HG03558 (cell line): Measurements from ENCODE around the gene INPP4A.

Source experiments
- ATAC-seq: cut with Tn5 transposase; IDR thresholded peaks from one replicate; pipeline ENCODE4 v1.9.1; 2021; ENCODE audit warnings: moderate number of reproducible peaks; ENCODE audit not compliant: unreplicated experiment; ENCODE audit errors: extremely low read depth

INPP4A gene

GRCh38 chr2:98472961-98473746 is 28.5 kb downstream of the INPP4A start:
- no peak for ATAC-seq

- peak; percentile 32 for ATAC-seq
Measured at GRCh38 chr2:98473995-98474780, 29.5 kb downstream of the INPP4A start.

- no peak for ATAC-seq
Measured at GRCh38 chr2:98474979-98475632, 30.4 kb downstream of the INPP4A start.

GRCh38 chr2:98476192-98476868 is 31.7 kb downstream of the INPP4A start:
- ATAC-seq: no peak

- ATAC-seq: no peak
Measured at GRCh38 chr2:98477036-98477435, 32.4 kb downstream of the INPP4A start.

GRCh38 chr2:98477506-98477905 is 32.8 kb downstream of the INPP4A start:
- ATAC-seq: no peak

DNA sequence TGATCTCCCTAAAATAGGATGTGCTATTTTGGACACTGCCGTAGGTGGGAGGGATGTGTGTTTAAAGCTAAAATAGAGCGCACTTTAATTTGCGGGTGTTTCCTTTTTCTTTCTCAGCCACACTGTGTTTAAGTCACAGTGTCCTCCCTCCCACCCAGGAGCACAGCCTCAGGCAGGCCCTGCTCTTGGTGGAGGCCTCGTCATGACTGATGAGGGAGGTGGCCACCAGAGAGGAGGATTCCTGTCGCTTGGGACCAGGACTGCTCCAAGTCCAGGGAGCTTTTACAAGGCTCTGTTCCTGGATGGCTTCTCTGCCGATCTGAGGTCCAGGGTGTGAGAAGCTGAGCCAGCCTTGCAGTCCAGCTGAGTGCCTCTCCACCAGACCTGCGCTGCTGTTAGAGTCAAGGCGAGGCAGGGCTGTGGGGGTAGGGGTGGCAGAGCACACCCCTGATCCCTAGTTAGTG is 33.5 kb downstream of the INPP4A start:
- no peak for ATAC-seq

- no peak for ATAC-seq
Measured at GRCh38 chr2:98478907-98479306, 34.2 kb downstream of the INPP4A start.

GRCh38 chr2:98479371-98479770 is 34.7 kb downstream of the INPP4A start:
- no peak for ATAC-seq

DNA sequence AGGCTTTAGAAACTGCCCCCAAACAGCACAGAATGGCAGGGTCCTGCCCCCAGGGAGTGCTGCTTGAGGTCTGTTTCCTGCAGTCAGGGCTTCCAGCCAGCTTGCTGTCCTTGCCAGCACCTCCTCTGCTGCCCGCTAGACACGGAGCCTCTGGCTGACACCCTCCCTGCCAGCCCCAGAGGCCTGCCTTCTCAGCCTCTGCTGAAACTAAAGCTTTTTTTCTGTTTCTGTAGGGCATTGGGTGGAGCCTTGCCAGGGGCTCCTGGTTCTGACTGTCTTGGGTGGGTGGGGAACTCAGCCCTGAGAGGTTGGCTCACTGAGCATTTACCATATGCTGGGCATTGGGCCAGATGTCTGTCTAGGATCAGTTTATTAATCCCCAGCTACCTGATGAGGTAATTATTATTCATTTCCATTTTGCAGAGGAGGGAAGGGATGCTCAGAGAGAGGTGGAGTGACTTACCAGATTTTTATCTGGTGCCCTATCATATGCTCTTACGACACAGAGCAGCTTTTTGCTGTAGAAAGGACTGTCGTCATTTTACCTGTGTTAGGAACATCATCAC is 35.4 kb downstream of the INPP4A start:
- no peak for ATAC-seq

GRCh38 chr2:98480598-98480997 is 35.9 kb downstream of the INPP4A start:
- no peak for ATAC-seq

DNA sequence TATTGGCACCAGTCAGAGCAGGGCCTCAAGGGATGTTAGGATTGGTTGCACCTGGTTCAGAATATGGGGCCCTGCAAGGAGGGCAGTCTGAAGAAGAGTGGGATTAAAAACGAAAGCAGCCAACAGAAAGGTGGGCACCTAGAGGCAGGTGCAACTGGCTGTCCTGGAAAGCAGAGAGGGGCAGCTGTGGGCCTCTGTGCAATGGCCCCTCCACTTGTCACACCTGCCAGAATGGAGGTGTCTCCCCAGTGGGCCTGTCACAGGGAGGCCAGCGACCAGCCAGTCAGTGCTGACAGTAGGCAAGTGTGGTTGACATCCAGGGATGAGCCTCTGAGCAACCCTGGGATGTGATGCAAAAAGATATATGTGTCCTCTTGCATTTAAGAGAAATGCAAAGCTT is 37.7 kb downstream of the INPP4A start:
- ATAC-seq: no peak

DNA sequence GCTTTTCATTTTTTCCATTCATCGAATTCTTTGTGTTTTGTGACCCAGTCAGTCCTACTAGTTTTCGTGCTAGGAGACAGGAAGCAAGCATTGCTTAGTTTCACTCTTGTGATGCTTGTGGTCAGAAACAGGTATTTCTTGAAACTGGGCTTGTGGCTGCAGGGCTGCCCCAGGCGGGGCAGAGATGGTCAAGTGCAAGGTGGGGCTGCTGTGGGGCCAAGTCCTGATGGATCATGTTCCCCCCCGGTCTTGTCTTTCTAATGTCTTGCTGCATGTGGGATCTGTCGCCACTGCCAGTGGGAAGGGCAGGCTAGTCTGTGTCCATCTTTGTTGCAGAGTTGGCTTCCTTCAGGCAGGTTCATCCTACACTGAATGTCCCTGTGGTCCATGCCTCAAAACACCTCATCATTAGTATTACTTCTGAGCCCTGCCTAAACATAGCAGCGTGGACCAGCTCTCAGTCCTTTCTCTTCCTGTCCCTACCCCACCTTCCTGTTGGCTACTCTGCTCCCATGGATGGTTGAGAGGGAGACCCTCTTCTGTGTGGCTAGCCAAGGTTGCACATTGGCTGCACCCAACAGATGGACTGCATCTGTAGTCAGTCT is 38.7 kb downstream of the INPP4A start:
- peak; percentile 60 for ATAC-seq

DNA sequence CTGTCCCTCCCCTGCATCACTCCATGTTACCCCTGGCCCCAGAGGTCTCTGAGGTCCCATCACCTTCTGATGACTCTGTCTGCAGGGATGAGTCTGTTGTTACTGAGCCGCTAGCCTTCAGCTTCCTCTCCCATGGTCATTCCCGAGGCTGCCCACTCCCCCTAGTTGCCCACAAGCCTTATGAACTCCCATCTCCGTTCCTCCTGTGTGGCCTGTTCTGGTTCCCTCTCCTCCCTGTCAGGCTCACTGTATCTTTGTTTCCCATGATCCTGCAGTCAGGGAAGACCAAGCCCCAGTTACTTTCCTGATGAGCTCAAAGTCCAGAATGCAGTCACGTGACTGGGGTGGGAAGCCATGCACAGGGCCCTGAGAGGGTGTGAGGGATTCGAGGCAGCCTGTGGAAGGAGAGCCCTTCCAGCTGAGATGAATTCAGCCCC is 39.5 kb downstream of the INPP4A start:
- ATAC-seq: no peak

DNA sequence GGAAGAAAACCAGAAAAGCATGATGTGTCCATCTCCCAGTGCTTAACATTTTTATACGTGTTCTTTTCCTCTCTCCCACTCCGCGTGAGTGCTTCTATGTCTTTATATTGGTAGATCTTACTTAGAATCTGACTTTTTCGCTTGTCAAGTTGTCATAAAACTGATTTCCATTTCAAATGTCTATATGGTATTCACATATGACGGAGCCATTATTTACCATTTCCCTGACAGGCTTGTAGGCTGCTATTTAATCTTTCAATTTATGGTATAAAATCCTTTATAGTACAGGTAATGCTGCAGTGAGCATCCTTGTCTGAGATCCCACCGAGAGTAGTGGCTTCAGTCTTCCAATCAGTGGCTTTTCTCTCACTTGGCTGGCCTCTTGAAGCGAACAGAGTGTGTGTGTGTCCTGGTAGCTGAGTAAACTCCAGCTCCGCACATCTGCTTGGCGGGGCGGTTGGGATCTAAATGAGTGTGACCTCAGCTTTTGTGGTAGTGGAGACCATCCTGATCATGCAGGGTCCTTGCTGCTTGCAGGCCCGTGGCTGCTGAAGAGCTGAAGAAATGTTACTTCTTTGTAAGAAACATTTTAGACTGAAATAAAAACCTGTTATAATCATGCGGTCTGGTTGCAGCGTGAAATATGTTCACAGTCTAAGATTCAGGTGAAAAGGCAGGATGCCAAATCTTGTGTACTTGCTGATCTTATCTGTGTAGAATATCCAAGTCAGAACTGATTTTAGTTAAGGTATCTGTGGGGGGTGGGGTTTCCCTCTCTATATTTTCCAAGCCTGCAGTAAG is 40.2 kb downstream of the INPP4A start:
- ATAC-seq: no peak

DNA sequence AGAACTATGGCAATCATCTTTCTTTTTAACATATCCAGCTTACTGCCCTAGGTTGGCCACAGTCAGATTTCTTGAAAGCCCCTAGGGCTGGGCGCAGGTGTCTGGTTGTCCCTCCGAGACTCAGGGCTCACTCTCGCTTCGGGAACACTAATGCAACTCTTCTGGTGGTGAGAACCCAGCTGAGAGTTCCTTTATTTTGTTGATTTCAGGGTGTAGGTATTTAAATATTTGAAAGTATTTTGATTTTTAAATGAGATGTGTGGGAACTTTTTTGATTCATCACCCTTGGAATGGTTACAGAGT is 40.7 kb downstream of the INPP4A start:
- ATAC-seq: no peak

GRCh38 chr2:98486374-98486981 is 41.8 kb downstream of the INPP4A start:
- ATAC-seq: no peak

GRCh38 chr2:98487101-98487805 is 42.6 kb downstream of the INPP4A start:
- no peak for ATAC-seq
